ENCODE data around the gene CATSPER3.
"Not testable (repeated sequence)": the region's sequence is repeated elsewhere in the genome, so short reads cannot be mapped to it uniquely, and the experiment has no call there.

CATSPER3 gene

DNA sequence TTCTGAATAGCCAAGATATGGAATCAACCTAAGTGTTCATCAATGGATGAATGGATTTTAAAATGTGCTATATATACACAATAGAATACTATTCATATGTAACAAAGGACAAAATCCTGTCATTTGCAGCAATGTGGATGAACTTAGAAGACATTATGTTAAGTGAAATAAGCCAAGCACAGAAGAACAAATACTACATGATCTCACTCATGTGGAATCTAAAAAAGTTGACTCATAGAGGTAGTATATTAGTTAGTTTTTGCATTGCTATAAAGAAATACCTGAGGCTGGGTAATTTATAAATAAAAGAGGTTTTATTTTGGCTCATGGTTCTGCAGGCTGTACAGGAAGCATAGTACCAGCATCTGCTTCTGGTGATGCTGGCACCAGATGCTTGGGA lies 8.1 kb downstream of the CATSPER3 start:
- DNase-seq = no peak

DNA sequence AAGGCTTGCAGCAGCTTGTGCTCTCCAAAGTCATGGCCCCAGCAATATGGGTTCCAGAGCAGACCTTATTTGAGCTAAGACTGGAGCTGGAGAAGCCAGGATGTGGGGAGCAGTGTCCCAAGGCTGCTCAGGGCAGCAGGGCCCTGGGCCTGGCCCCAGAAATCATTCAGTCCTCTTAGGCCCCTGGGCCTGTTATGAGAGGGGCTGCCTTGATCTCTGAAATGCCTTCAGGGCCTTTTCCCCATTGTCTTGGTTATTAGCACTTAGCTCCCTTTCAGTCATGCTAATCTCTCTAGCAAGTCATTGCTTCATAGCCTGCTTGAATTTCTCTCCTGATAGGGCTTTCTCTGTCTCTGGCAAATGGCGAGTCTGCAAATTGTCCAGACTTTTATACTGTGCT lies 9.1 kb downstream of the CATSPER3 start:
- no peak for DNase-seq

DNA sequence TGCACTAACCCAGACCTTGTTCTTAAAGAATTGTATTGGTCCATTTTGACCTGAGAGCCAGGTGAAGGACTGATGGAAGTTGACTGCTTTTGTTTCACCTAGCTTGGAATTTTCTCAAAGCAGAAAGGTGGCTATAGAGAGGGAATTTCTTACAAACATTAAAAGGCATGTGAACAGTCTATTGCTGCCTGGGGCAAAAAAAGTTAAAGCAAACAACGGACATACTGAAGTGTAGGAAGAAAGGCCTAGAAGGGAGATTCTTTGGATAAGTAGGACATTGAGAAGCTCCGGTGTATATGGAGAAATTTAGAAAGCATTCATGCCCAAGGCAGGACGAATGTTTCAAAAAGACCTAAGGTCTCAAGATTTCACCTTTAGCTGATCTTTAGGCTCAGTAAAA lies 11.7 kb downstream of the CATSPER3 start:
- no peak for DNase-seq

DNA sequence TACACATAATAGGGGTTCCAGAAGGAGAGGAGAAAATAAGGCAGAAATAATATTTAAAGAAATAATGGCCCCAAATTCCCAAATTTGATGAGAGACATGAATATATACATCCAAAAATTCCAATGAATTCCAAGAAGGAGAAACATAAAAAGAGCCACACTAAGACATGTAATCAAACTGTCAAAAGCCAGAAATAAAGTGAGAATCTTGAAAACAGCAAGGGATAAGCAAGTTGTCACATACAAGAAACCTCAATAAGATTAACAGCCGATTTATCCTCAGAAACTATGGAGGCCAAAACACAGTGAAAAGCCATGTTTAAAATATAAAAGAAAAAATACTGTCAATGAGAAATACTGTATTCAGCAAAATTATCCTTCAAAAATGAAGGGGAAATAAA lies 14.5 kb downstream of the CATSPER3 start:
- no peak for DNase-seq

DNA sequence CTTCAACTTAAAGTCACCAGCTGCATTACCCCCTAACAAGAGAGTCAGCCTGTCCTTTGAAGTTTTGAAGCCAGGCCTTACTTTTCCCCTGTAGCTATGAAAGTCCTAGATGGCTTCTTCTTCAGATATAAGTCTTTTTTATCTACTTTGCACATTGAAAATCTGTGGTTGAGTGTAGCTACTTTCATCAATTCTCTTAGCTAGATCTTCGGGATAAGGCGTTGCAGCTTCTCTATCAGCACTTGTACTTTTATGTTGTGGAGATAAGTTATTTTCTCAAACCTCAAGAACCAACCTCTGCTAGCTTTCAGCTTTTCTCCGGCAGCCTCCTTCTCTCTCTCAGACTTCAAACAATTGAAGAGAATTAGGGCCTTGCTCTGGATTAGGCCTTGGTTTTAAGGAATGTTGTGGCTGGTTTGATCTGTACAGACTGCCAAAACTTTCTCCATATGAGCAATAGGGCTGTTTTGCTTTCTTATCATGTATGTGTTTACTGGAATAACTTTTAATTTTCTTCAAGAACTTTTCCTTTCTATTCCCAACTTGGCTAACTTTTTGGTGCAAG lies 21.6 kb downstream of the CATSPER3 start:
- no peak for DNase-seq

DNA sequence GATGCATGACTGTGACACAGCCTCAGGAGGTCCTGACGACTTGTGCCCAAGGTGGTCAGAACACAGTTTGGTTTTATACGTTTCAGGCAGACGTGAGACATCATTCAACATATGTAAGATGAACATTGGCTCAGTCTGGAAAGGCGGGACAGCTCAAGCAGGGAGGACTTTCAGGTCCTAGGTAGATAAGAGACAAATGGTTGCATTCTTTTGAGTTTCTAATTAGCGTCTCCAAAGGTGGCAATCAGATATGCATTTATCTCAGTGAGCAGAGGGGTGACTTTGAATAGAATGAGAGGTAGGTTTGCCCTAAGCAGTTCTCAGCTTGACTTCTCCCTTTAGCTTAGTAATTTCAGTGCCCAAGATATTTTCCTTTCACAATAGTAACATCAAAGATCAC lies 22.5 kb downstream of the CATSPER3 start:
- not testable (repeated sequence) for DNase-seq

DNA sequence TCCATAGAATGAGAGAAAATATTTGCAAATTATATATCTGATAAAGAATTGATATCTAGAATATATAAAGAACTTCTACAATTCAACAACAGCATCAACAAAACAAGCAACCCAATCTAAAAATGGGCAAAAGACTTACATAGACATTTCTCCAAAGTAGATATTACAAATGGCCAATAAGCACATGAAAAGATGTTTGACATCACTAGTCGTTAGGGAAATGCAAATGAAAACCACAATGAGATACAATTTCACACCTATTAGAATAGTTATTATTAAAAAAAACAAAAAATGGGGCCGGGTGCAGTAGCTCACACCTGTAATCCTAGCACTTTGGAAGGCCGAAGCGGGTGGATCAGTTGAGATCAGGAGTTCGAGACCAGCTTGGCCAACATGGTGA lies 24.4 kb downstream of the CATSPER3 start:
- DNase-seq = no peak

DNA sequence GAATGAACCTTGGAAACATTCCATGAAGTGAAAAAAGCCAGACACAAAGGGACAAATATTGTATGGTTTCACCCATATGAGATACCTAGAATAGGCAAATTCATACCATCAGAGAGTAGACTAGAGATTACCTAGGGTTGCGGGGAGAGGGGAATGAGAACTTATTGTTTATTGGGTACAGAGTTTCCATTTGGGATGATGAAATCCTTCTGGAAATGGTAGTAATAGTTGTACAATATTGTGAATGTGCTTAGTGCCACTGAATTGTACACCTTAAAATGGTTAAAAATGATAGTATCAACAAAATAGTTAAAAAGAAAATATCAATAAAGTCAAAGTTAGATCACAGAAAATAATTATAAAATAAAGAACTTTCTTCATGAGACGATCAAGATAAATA lies 25.5 kb downstream of the CATSPER3 start:
- no peak for DNase-seq

DNA sequence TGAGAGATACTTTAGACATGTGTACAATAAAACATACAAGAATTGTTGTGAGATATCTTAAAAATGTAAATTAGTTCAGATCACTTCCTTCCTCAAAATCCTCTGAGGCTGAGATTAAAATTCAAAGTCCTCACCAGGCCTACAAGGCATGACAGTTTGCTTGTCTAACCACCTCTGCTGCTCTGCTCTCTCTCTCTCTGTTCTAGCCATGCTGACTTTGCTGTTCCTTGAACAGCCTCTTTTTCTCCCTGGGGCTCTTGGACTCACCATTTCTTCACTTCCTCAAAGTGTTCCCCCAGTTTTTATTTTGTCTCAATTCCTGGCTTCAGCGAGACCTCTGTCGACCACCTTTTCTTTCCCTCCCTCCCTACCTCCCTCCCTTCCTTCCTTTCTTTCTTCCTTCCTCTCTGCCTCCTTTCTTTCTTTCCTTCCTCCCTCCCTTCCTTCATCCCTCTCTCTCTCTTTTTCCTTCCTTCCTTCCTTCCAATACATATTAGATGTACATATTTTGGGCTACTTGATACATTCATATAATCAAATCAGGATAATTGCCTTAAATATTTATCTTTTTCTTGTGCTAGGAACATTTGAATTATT lies 27.0 kb downstream of the CATSPER3 start:
- no peak for DNase-seq

DNA sequence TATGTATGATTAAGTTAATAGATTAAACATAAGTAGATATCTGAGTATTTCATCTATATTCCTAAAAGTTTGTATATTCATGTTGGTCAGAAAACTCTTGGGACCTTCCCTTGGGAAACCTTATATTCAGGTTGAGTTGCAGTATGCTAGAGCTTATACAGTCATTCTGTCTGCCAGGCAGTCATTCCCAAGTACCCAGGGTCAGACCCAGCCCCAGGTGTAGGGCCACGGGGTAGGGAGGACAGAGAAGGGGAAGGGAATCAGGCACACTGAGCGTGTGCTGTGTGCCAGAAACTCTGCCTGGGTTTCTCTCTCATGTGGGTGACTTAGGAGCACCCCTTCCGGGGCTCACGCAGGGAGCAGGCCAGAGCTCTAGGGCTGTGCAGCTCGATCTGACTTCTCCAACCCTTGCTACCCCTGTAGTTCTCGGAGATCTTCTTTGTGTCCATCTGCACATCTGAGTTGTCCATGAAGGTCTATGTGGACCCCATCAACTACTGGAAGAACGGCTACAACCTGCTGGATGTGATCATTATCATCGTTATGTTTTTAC lies 28.2 kb downstream of the CATSPER3 start:
- DNase-seq = no peak

DNA sequence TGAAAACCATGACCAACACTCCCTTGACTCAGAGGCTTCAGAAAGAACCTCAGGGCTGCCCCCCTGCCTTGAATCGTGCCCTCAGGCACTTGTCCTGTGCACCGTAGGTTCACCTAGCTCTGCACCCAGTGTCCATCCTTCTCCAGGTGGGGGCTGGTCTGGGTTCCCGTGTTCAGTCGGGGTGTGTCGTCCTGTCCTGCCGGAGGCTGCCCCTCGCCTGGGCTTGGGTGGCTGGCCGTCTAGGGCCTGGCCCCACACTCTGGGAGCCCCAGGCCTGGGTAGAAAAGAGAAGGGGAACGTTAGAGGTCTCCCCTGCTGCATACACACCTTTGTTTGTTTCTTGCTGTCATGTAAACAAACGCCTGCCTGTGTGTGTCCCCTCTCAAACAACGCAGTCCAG lies 29.3 kb downstream of the CATSPER3 start:
- DNase-seq = no peak

DNA sequence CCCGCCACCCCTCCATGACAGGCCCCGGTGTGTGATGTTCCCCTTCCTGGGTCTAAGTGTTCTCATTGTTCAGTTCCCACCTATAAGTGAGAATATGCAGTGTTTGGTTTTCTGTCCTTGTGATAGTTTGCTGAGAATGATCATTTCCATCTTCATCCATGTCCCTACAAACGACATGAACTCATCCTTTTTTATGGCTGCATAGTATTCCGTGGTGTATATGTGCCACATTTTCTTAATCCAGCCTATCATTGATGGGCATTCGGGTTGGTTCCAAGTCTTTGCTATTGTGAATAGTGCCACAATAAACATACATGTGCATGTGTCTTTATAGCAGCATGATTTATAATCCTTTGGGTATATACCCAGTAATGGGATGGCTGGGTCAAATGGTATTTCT lies 30.4 kb downstream of the CATSPER3 start:
- DNase-seq = not testable (repeated sequence)

DNA sequence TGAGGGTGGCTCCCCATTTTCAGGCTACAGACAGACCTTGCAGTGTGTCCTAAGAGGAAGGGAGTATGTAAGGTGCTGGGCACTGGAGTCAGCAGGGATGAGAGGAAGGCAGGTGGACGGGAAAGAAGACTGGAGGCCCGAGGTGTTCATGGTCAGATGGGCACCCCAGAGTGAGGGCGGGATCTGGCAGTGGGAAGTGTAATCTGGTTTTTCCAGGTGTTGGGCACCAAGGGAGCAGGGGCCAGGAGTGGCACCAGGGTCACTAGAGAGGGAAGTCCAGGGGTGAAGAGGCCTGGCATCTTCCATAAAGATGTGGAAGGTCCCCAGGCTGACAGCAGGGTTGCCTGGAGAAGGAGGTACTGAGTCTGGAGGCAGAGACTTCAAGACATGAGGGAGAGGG lies 36.7 kb downstream of the CATSPER3 start:
- DNase-seq = no peak

DNA sequence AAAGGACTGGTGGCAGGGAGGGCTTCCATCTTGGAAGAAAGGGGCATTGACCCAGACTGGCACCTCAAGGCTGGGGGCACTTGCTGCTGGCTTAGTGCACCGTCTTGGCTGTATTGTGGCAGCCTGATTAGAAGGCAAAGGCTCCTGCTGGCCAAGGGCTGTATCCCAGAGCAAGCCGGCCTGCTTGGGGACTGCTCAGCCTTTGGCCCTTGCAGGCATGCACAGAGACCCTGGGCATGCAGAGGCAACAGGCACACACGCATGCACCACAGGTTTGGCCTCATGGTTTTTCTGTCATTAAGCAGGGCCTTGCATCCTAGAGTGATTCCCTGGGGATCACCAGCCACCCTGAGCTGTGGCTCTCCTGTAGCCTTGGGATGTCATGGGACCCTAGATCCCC lies 37.4 kb downstream of the CATSPER3 start:
- DNase-seq = no peak

DNA sequence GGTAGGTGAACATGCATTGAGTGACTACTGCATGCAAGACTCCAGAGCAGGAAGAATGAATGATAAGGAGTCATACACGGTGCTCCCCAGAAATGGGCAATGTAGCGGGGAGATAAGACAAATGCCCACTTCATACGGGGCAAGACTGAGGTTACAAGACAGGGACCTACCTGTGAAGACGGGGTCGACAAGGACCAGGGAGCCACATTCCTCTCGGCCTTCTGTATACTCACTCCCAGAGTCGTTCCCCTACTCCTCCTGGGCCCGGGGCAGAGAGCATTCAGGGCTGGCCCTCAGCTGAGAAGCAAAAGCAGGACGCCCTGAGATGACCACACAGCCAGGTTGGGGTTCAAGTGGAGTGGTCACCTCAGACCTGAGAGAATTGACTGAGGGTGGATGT lies 39.6 kb downstream of the CATSPER3 start:
- no peak for DNase-seq

DNA sequence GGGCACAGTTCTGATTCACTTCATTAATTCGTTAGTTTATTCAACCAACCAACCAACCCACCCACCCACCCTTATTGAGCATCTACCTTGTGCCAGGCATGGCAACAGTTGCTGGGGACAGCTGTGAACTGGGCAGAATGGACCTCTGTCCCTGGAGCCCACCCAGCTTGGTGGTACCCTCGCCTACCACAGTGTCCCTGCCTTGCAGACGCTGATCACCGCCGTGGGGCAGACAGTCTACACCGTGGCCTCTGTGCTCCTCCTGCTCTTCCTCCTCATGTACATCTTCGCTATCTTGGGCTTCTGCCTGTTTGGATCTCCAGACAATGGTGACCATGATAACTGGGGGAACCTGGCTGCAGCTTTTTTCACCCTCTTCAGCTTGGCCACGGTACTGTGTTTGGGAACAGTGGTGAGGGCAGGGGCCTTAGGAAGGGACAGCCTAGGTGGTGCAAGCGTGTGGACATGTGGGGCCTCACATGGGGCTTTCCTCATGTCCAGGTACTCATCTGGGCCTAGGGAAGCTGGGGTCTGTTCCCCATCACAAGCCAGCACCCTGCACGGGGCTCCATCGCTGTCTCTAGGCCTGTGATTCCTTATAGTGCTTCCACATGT lies 40.1 kb downstream of the CATSPER3 start:
- DNase-seq = no peak

DNA sequence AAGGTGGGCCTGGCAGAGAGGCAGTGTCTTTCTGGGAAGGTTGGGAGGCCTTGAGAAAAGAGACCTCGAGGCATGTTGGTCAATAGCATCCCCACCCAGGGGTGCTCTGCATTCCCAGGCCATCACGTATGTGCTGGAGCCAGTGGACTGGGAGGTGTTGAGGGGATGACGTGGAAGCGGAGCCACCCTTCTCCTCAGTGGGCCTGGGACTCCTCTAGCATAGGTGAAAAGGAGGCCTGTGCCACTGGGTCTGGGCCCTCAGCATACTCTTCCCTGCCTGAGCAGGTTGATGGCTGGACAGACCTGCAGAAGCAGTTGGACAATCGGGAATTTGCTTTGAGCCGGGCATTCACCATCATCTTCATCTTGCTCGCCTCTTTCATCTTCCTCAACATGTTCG lies 40.8 kb downstream of the CATSPER3 start:
- DNase-seq = no peak

DNA sequence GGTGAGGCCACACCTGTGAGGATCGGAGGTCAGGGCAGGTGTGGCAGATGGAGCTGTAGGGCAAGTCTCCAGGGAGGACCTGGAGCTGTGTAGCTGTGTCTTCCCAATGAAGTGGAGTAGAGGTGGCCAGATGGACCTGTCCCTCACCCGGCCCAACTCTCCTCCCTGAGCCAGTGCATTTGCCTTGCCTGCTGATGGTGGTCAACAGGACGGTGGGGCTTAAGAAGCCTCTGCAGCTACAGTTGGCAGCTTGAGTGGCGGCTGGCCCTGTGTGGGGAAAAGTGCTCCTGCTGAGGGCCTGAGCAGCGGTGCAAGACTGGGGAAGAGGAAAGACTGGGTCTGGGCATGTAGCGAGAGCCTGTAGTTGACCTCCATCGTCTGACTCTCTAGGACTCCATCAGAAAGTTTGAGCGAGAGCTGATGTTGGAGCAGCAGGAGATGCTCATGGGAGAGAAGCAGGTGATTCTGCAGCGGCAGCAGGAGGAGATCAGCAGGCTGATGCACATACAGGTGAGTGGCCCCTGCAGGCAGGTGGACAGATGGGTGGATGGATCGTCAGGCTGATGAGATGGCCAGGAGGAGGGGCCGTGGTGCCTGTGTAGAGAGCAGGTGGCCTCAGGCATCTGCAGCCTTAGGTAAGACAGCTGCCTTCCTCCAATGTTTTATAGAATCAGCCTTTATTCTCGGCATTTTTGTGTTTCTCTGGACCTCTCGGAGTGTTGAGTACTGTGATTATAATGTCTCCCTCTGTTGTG lies 41.5 kb downstream of the CATSPER3 start:
- no peak for DNase-seq

DNA sequence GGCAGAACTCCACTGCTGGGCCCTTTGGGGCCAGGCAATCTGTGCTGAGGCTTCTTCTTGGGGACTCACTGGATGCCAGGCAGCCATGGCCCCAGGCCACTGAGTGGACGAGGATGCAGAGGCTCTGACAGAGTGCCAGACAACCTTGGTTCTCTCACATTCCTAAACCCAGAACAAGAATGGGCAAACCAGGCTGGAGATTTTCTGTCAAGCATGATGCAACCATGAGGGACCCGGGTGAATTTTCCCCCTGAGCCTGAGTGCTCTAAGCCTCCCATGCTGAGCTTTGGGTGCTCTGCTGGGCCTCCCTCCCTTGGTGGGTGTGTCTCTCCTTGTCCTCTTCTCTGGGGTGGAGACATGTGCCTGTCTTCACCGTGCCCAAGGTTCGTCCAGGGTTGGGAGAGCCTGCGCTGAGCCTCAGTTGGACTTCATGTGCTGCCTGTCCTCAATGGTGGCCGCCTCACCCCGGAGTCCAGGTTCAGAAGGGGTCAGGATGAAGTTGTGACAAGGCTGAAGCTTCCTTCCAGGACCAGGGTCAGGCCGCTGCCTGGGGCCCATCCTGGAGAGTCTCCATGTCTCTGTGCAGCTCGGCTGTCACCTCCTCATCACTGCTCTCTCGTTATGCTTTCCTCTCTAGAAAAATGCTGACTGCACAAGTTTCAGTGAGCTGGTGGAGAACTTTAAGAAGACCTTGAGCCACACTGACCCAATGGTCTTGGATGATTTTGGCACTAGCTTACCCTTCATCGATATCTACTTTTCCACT lies 42.2 kb downstream of the CATSPER3 start:
- DNase-seq = no peak

DNA sequence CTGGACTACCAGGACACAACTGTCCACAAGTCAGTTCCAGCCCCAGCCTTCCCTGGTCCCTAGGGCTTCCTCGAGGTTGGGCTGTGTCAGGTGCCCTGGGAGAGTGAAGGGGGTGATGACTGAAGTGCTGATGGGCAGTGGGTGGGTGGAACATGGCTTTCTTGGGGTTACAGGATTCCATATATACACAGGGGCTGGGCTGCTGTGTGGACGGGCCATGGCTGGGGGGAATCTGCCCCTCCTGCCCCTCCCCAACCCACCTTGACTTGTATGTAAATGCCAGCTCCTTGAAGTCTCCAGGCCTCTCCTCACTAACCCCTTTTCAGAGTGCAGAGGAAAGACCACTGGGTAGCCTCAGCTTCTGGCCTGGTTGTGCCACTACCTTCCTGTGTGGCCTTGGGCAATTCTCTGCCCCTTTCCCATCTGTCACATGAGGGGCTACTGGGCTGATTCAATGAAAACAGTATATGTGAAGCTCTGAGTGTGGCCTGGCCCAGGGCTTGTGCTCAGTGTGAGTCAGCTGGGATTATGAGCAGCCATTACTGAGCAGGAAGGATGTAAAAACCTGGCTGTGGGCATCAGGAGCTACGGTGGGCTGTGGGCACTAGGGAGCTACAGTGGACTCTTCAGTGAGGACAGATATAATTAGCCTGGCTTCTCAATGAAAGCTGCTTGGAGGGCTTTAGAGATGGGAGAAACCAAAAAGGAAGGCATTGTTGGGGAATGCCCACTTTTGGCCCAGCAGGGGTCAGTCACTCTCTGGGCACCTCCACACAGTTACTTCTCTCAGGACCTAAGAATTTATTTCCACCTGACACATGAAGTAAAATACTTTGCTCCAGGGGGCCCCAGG lies 43.0 kb downstream of the CATSPER3 start:
- no peak for DNase-seq

DNA sequence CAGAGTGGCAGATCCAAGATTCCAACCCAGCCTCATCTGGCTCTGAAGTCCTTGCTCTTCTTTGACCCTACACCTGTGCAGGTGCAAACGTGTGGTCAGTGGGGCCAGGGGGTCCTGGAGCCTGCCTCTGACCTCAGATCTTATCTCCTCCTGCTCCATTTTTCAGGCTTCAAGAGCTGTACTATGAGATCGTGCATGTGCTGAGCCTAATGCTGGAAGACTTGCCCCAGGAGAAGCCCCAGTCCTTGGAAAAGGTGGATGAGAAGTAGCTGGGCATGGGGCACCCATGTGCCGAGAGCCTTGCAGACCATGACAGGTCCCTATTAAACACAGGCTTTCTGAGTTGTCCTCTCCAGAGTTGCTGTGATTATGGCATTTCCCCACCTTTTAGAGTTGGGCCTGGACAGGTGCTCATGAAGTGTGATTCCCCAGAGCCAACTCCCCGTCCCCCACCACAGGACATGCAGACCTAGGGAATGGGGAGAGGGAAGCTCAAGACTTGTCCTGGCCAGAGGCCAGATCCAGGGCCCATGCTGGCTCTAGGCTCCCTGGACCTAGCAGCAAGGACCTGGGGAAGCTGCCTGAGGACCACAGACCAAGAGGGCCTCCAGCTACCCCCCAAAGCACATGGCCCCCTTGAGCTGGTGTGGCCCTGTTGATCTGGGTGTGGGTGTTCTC lies 43.8 kb downstream of the CATSPER3 start:
- no peak for DNase-seq
